ENCODE results near the gene DHX9.

GRCh38 chr1:182889997-182890396 lies 50.9 kb downstream of the DHX9 start:
- no peak for TF ChIP-seq EP300 (IDR thresholded peaks at IDR 0.05; ENCODE audit: borderline replicate concordance)
- TF ChIP-seq CEBPB (IDR thresholded peaks at IDR 0.05) = no peak
- TF ChIP-seq ZBTB7A (IDR thresholded peaks at IDR 0.05; ENCODE audit: low read depth) = no peak
- no peak for TF ChIP-seq EGR1 (IDR thresholded peaks at IDR 0.05)
- TF ChIP-seq TEAD4 (IDR thresholded peaks at IDR 0.05) = no peak
- TF ChIP-seq REST (IDR thresholded peaks at IDR 0.05; ENCODE audit: low read depth) = no peak
- TF ChIP-seq RAD21 (IDR thresholded peaks at IDR 0.05; ENCODE audit: low read depth) = no peak
- TF ChIP-seq, protein P1, sequence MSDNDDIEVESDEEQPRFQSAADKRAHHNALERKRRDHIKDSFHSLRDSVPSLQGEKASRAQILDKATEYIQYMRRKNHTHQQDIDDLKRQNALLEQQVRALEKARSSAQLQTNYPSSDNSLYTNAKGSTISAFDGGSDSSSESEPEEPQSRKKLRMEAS (IDR thresholded peaks at IDR 0.05) = no peak
- TF ChIP-seq FOXM1 (IDR thresholded peaks at IDR 0.05; ENCODE audit: borderline replicate concordance, low read depth) = no peak
- TF ChIP-seq TCF12 (IDR thresholded peaks at IDR 0.05; ENCODE audit: low read depth) = no peak
- no peak for TF ChIP-seq NFIC (IDR thresholded peaks at IDR 0.05)

All from Ishikawa (cell line).